ENCODE measurements around the gene KRTAP4-12. TPM values are rescaled to one million over a fixed set of nuclear protein-coding genes. Genes with fewer than 3 reads are reported as not detected.
"Not testable (repeated sequence)": the region's sequence is repeated elsewhere in the genome, so short reads cannot be mapped to it uniquely, and the experiment has no call there.

KRTAP4-12 gene
- total RNA-seq, result not detected
- not detected for polyA plus RNA-seq
- long read RNA-seq, donor 1, result 0 reads
- long read RNA-seq, donor 2, result 0 reads
- long read RNA-seq, donor 3, result 0 reads

DNA sequence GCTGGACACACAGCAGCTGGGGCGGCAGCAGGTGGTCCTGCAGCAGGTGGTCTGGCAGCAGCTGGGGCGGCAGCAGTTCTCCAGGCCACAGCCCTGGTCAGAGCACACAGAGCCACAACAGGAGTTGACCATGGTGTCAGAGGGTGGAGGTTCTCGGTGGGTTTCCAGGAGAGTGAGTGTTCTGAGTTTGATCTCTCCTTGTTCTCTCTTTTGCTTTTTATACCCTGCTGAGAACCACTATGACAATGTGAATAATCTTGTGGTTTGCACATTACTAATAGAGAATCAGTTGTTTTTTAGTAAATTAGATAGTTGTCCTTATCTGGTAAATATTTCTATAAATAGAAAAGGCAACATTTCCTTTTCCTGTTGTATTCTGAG is at the start of gene KRTAP4-12:
KRTAP4-12 (minus strand) TSS at position 192 of the 381 bp plus-strand sequence; CDS start at position 132, 60 bp downstream.
- DNase-seq; H3K4me1 ChIP-seq; H3K9me3 ChIP-seq; H3K36me3 ChIP-seq; ATAC-seq; H3K4me3 ChIP-seq; intact Hi-C loops (cut with DNase I); H3K27ac ChIP-seq; H3K27me3 ChIP-seq: not testable (repeated sequence)
- WGBS, 4 donors, result 28 to 72% (median 59%) methylated on average over 3 of the region's 3 CpGs

DNA sequence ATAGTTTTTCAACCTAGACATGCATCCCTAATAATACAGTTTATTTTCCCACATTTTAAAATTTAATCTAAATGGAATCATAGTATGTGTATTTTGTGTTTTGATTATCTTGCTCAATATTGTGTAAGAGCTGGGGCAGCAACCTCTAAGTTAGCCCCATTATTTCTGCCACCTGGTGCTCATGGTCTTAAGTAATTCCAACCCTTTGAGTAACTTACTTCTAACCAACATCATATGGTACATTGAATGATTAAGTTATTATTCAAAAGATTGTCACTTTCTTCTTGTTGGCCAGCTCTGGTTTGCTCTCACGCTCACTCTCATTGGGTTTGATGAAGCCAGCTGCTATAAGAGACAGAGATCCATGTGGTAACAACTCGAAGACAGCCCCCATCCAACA is 47.9 kb upstream of the KRTAP4-12 start:
- DNase-seq, result no peak
- Histone ChIP-seq H3K27me3 (peaks cover 0 to 10% (median 5%) of the 10 kb centered on the region in 9 donors), H3K27ac (no peak overlapping the region), H3K4me1 (no peaks in the 10 kb centered on the region), H3K9me3 (no peaks in the 10 kb centered on the region), H3K36me3 (no peaks in the 10 kb centered on the region), H3K4me3 (no peak overlapping the region)
- no peak for TF ChIP-seq POLR2A (IDR thresholded peaks at IDR 0.05)
- TF ChIP-seq, protein P1, sequence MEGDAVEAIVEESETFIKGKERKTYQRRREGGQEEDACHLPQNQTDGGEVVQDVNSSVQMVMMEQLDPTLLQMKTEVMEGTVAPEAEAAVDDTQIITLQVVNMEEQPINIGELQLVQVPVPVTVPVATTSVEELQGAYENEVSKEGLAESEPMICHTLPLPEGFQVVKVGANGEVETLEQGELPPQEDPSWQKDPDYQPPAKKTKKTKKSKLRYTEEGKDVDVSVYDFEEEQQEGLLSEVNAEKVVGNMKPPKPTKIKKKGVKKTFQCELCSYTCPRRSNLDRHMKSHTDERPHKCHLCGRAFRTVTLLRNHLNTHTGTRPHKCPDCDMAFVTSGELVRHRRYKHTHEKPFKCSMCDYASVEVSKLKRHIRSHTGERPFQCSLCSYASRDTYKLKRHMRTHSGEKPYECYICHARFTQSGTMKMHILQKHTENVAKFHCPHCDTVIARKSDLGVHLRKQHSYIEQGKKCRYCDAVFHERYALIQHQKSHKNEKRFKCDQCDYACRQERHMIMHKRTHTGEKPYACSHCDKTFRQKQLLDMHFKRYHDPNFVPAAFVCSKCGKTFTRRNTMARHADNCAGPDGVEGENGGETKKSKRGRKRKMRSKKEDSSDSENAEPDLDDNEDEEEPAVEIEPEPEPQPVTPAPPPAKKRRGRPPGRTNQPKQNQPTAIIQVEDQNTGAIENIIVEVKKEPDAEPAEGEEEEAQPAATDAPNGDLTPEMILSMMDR (IDR thresholded peaks at IDR 0.05), result no peak
- intact Hi-C loops (cut with DNase I), result no loop called here
- 60 to 75% (median 74%) methylated on average over 2 of the region's 2 CpGs for WGBS, 4 donors
- no peak for ATAC-seq

DNA sequence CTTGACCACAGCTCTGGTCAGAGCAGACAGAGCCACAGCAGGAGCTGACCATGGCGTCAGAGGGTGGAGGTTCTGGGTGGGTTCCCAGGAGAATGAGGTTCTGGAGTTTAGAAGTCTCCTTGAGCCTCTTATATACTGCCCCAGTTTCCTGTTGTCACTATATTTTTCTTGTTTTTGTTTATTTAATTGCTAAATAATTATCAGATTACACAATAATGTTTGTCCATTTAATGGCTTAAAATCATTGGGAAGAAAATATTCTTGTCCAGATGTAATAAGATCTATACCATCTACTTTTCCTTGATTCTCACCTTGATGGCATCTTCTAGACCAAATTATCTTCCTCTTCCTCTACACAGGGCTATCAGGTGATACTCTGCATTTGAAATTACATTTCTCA is 44.1 kb upstream of the KRTAP4-12 start, which contains the start of gene KRTAP4-3:
KRTAP4-3 (minus strand) TSS at position 101 of the 400 bp plus-strand sequence; CDS start at position 52, 49 bp downstream.
- no peak for TF ChIP-seq POLR2A (IDR thresholded peaks at IDR 0.05)
- TF ChIP-seq, protein P1 (IDR thresholded peaks at IDR 0.05), result no peak
- Histone ChIP-seq H3K4me3 (no peak within 1 kb of the TSS), H3K36me3 (no peaks in the 10 kb centered on the region), H3K4me1 (no peaks in the 10 kb centered on the region), H3K27me3 (peaks cover 0 to 10% (median 0%) of the 10 kb centered on the region in 9 donors), H3K9me3 (no peaks in the 10 kb centered on the region), H3K27ac (no peak within 1 kb of the TSS)
- DNase-seq, result no peak
- ATAC-seq, result no peak
- 42 to 75% (median 62%) methylated on average over 1 of the region's 1 CpG for WGBS, 4 donors
- intact Hi-C loops (cut with DNase I), result no loop called here

DNA sequence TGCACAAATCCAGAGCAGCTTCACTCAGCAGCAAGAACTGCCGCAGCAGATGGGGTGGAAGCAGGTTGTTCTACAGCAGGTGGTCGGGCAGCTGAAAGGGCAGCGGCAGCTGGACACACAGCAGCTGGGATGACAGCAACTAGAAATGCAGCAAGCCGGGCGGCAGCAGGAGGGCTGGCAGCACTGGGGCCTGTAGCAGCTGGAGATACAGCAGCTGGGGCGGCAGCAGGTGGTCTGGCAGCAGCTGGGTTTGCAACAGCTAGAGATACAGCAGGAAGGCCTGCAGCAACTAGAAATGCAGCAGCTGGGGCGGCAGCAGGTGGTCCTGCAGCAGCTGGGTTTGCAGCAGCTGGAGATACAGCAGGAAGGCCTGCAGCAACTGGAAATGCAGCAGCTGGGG is 43.6 kb upstream of the KRTAP4-12 start:
- H3K4me3 ChIP-seq, result no peak overlapping the region
- no peaks in the 10 kb centered on the region for H3K4me1 ChIP-seq
- no peak for DNase-seq
- WGBS, 4 donors, result 72 to 82% (median 80%) methylated on average over 7 of the region's 7 CpGs
- H3K27ac ChIP-seq, result no peak overlapping the region
- H3K36me3 ChIP-seq, result no peaks in the 10 kb centered on the region
- H3K27me3 ChIP-seq, result peaks cover 0 to 15% (median 0%) of the 10 kb centered on the region in 9 donors
- no peaks in the 10 kb centered on the region for H3K9me3 ChIP-seq
- intact Hi-C loops (cut with DNase I), result no loop called here
- TF ChIP-seq POLR2A (IDR thresholded peaks at IDR 0.05), result no peak
- TF ChIP-seq, protein P1 (IDR thresholded peaks at IDR 0.05), result no peak
- ATAC-seq, result no peak

DNA sequence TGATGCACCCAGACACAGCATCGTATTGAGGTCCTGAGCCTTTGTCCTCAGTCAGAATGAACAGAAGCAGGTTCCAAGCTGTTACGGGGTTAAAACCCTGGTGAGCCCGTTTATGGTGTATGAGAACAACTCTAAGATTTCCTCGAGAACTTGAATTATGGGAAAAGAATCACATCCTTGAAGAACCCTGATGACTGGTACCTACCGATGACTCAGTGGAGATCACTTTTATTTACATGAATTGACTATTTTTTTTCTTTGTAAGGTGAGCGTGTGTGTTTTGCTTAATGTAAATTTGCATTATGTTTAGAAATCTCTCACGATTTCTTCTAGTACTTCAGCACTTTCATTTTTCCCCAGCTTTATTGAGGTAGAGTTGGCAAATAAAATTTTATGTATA is 39.8 kb upstream of the KRTAP4-12 start:
- no peaks in the 10 kb centered on the region for H3K9me3 ChIP-seq
- no peak for TF ChIP-seq POLR2A (IDR thresholded peaks at IDR 0.05)
- TF ChIP-seq, protein P1 (IDR thresholded peaks at IDR 0.05), result no peak
- intact Hi-C loops (cut with DNase I), result no loop called here
- no peaks in the 10 kb centered on the region for H3K36me3 ChIP-seq
- no peak overlapping the region for H3K27ac ChIP-seq
- ATAC-seq, result no peak
- H3K4me1 ChIP-seq, result no peaks in the 10 kb centered on the region
- no peak overlapping the region for H3K4me3 ChIP-seq
- no peak for DNase-seq
- 70 to 77% (median 74%) methylated on average over 7 of the region's 7 CpGs for WGBS, 4 donors
- H3K27me3 ChIP-seq, result peaks cover 0 to 20% (median 3%) of the 10 kb centered on the region in 9 donors

All from heart left ventricle (tissue), 16 donors.